Measurements from ENCODE around the gene AIFM3.

DNA sequence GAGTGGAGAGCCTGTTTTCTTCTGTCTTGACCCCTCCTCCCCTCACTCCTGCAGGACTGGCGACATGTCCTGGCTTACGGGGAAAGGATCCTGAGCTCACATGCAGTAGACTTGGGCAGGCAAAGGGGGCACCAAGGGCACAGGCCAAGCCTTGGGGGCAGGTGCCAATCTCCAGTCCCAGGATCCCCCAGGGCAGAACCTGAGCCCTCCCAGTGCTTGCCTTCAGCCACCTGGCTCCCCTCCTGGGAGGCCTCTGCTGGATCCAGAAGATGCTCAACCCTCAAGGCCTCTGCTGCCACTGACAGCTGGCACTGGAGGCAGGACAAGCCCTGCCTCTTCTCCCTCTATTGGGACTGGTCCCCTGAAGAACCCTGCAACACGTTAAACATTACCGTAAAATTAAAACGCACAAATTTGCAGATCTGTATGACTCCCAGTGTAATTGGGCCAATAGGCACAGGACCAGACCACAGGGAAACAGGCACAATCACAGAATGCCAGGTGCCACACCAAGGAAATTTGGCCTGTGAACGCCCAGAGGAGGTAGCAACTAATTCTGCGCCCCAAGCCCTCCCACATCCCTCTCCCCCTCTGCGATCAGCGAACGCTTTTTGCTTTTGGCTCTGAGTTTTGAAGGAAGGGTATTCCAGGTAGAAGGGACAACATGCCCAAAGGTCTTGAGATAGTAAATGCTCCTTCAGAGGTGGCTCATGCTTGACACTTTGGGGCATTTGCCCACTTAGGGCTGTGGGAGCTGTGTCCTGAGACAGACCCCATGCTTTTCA, 14.1 kb downstream of the AIFM3 start:
- TF ChIP-seq RAD21 (IDR thresholded peaks at IDR 0.05; ENCODE audit: low read depth) (no peak), NFIC (IDR thresholded peaks at IDR 0.05) (no peak), CREB1 (IDR thresholded peaks at IDR 0.05; ENCODE audit: low read depth) (no peak), EGR1 (IDR thresholded peaks at IDR 0.05) (no peak), FOXM1 (IDR thresholded peaks at IDR 0.05; ENCODE audit: borderline replicate concordance, low read depth) (no peak), CEBPB (IDR thresholded peaks at IDR 0.05) (no peak), EP300 (IDR thresholded peaks at IDR 0.05; ENCODE audit: borderline replicate concordance) (no peak), TAF1 (IDR thresholded peaks at IDR 0.05; ENCODE audit: low read depth) (no peak)
- TF ChIP-seq, protein P1, sequence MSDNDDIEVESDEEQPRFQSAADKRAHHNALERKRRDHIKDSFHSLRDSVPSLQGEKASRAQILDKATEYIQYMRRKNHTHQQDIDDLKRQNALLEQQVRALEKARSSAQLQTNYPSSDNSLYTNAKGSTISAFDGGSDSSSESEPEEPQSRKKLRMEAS (IDR thresholded peaks at IDR 0.05): no peak

All from Ishikawa (cell line).